ENCODE results near the gene PADI3. TPM values are rescaled to one million over a fixed set of nuclear protein-coding genes. Genes with fewer than 3 reads are reported as not detected.

Gene PADI3
- not detected for polyA plus RNA-seq (ENCODE audit: insufficient read length)

GRCh38 chr1:17248781-17249180, at the start of gene PADI3:
Gene PADI3, plus strand, starts transcription at chr1:17249098. Its CDS starts 40 bp downstream, at chr1:17249138.
- no peak for DNase-seq

GRCh38 chr1:17199267-17200044, 49.4 kb upstream of the PADI3 start:
- no peak for DNase-seq

- no peak for DNase-seq
Observed at GRCh38 chr1:17200246-17200645, 48.7 kb upstream of the PADI3 start.

GRCh38 chr1:17200756-17201155, 48.1 kb upstream of the PADI3 start:
- DNase-seq, result no peak

- no peak for DNase-seq
Observed at GRCh38 chr1:17201201-17202021, 47.5 kb upstream of the PADI3 start.

GRCh38 chr1:17204546-17205440, 44.1 kb upstream of the PADI3 start, which contains the start of gene PADI1:
Gene PADI1, plus strand, starts transcription at chr1:17205128. Its CDS starts 90 bp downstream, at chr1:17205218.
- DNase-seq, result no peak

GRCh38 chr1:17205652-17206051, 43.2 kb upstream of the PADI3 start:
- DNase-seq, result no peak

GRCh38 chr1:17206196-17206595, 42.7 kb upstream of the PADI3 start:
- DNase-seq, result no peak

- DNase-seq, result peak; percentile 39
Observed at GRCh38 chr1:17207046-17207445, 41.9 kb upstream of the PADI3 start.

- no peak for DNase-seq
Observed at GRCh38 chr1:17207540-17207939, 41.4 kb upstream of the PADI3 start.

- DNase-seq, result no peak
Observed at GRCh38 chr1:17207966-17208418, 40.9 kb upstream of the PADI3 start.

GRCh38 chr1:17208546-17208945, 40.4 kb upstream of the PADI3 start:
- no peak for DNase-seq

- DNase-seq, result no peak
Observed at GRCh38 chr1:17209430-17209829, 39.5 kb upstream of the PADI3 start.

- DNase-seq, result no peak
Observed at GRCh38 chr1:17210176-17210575, 38.7 kb upstream of the PADI3 start.

GRCh38 chr1:17211377-17211776, 37.5 kb upstream of the PADI3 start:
- DNase-seq, result no peak

- no peak for DNase-seq
Observed at GRCh38 chr1:17212009-17212408, 36.9 kb upstream of the PADI3 start.

GRCh38 chr1:17212487-17213121, 36.3 kb upstream of the PADI3 start:
- DNase-seq, result peak; percentile 32

GRCh38 chr1:17213148-17213781, 35.6 kb upstream of the PADI3 start:
- DNase-seq, result no peak

- no peak for DNase-seq
Observed at GRCh38 chr1:17213782-17214148, 35.1 kb upstream of the PADI3 start.

GRCh38 chr1:17214876-17215544, 33.9 kb upstream of the PADI3 start:
- no peak for DNase-seq

- DNase-seq, result no peak
Observed at GRCh38 chr1:17215545-17215890, 33.4 kb upstream of the PADI3 start.

Data from hindlimb muscle (tissue), 1 donor.